GM21576 (cell line): Measurements from ENCODE around the gene TSTD2.

ENCODE experiments used
- ATAC-seq: cut with Tn5 transposase; IDR thresholded peaks from one replicate; pipeline ENCODE4 v1.9.1; 2021; ENCODE audit warnings: mild to moderate bottlenecking, moderate library complexity; ENCODE audit not compliant: unreplicated experiment

The TSTD2 gene

GRCh38 chr9:97632985-97633858, at the start of gene TSTD2, which contains the start of gene NCBP1:
Gene TSTD2 (minus strand): TSS chr9:97633368. CDS start chr9:97627562, 5,806 bp downstream.
Gene NCBP1 (plus strand): TSS chr9:97633821. CDS start chr9:97633882, 61 bp downstream.
- peak; percentile 87 for ATAC-seq

- no peak for ATAC-seq
Measured at GRCh38 chr9:97682242-97682641, 49.1 kb upstream of the TSTD2 start.

- ATAC-seq = no peak
Measured at GRCh38 chr9:97675655-97676054, 42.5 kb upstream of the TSTD2 start.

GRCh38 chr9:97673922-97674321, 40.8 kb upstream of the TSTD2 start:
- no peak for ATAC-seq

GRCh38 chr9:97672403-97672802, 39.2 kb upstream of the TSTD2 start:
- no peak for ATAC-seq

GRCh38 chr9:97670586-97670985, 37.4 kb upstream of the TSTD2 start:
- ATAC-seq = no peak

GRCh38 chr9:97668485-97668884, 35.3 kb upstream of the TSTD2 start:
- ATAC-seq = no peak

- no peak for ATAC-seq
Measured at GRCh38 chr9:97666907-97667686, 33.9 kb upstream of the TSTD2 start.

- ATAC-seq = no peak
Measured at GRCh38 chr9:97665742-97666141, 32.6 kb upstream of the TSTD2 start.

GRCh38 chr9:97660847-97661246, 27.7 kb upstream of the TSTD2 start:
- ATAC-seq = no peak

- no peak for ATAC-seq
Measured at GRCh38 chr9:97660340-97660739, 27.2 kb upstream of the TSTD2 start.

GRCh38 chr9:97659771-97660170, 26.6 kb upstream of the TSTD2 start:
- no peak for ATAC-seq

GRCh38 chr9:97658707-97659106, 25.5 kb upstream of the TSTD2 start:
- ATAC-seq = no peak

GRCh38 chr9:97651646-97652045, 18.5 kb upstream of the TSTD2 start:
- ATAC-seq = no peak

GRCh38 chr9:97647996-97648395, 14.8 kb upstream of the TSTD2 start:
- no peak for ATAC-seq

- no peak for ATAC-seq
Measured at GRCh38 chr9:97645720-97646119, 12.6 kb upstream of the TSTD2 start.

GRCh38 chr9:97640325-97640724, 7.2 kb upstream of the TSTD2 start:
- no peak for ATAC-seq

GRCh38 chr9:97638666-97639065, 5.5 kb upstream of the TSTD2 start:
- ATAC-seq = no peak

- no peak for ATAC-seq
Measured at GRCh38 chr9:97636903-97637302, 3.7 kb upstream of the TSTD2 start.

GRCh38 chr9:97635026-97635425, 1.9 kb upstream of the TSTD2 start:
- ATAC-seq = no peak

- ATAC-seq = peak; percentile 0
Measured at GRCh38 chr9:97633859-97634490, 807 bp upstream of the TSTD2 start.
